ENCODE results near the gene CYP24A1. TPM values are rescaled to one million over a fixed set of nuclear protein-coding genes. Genes with fewer than 3 reads are reported as not detected.

The CYP24A1 gene
- total and polyA plus RNA-seq, 2 donors (not counting 1 experiment from before 2014, with no cell fraction given), result not detected

DNA sequence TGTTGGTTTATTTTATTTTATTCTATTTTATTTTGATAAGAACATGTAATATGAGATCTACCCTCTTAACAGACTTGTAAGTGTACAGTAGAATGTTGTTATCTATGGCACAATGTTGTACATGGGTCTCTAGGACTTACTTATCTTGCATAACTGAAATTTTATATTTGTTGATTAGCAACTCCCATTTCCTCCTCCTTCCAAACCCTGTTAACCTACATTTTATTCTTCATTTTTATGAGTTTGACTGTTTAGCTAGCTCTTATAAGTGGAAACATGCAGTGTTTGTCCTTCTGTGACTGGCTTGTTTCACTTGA lies 65.5 kb downstream of the CYP24A1 start:
- no peaks in the 10 kb centered on the region for H4K20me1 ChIP-seq (ENCODE audit: control insufficient read depth, insufficient read depth, low read length, poor library complexity, severe bottlenecking)
- Mint-ChIP-seq H3K4me1 (peaks cover under 1% of the 10 kb centered on the region), H3K4me3 (no peak overlapping the region), H3K27me3 (peaks cover 28% of the 10 kb centered on the region), H3K27ac (no peak overlapping the region), H3K9me3 (ENCODE audit: insufficient read depth) (peaks cover 5% of the 10 kb centered on the region)
- TF ChIP-seq EZH2 (IDR thresholded peaks at IDR 0.05; ENCODE audit: borderline replicate concordance, insufficient read depth, low read depth, low read length, poor library complexity, severe bottlenecking), result no peak
- TF ChIP-seq, protein P1, sequence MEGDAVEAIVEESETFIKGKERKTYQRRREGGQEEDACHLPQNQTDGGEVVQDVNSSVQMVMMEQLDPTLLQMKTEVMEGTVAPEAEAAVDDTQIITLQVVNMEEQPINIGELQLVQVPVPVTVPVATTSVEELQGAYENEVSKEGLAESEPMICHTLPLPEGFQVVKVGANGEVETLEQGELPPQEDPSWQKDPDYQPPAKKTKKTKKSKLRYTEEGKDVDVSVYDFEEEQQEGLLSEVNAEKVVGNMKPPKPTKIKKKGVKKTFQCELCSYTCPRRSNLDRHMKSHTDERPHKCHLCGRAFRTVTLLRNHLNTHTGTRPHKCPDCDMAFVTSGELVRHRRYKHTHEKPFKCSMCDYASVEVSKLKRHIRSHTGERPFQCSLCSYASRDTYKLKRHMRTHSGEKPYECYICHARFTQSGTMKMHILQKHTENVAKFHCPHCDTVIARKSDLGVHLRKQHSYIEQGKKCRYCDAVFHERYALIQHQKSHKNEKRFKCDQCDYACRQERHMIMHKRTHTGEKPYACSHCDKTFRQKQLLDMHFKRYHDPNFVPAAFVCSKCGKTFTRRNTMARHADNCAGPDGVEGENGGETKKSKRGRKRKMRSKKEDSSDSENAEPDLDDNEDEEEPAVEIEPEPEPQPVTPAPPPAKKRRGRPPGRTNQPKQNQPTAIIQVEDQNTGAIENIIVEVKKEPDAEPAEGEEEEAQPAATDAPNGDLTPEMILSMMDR (IDR thresholded peaks at IDR 0.05), result no peak
- no peak overlapping the region for H3K4me3 ChIP-seq (ENCODE audit: control extremely low read depth in 1 of 5, extremely low read depth in 1 of 5, insufficient read depth in 1 of 5, low read depth in 2 of 5, low read length in 4 of 5)
- POLR2A ChIA-PET, result no interaction called here
- H3K9me3 ChIP-seq (ENCODE audit: control extremely low read depth in 1 of 3, control insufficient read depth in 2 of 3, insufficient read depth in 1 of 3, low read length in 2 of 3), result peaks cover 0 to 4% (median 0%) of the 10 kb centered on the region in 3 donors
- no peaks in the 10 kb centered on the region for H3K79me2 ChIP-seq (ENCODE audit: control insufficient read depth, insufficient read depth, low read length)
- no peak for DNase-seq
- no peaks in the 10 kb centered on the region for H3K36me3 ChIP-seq (replicated peaks in 1 of 2; ENCODE audit: control extremely low read depth in 1 of 2, control insufficient read depth in 1 of 2, extremely low read depth in 1 of 2, insufficient read depth in 2 of 2, low read length in 1 of 2)
- intact Hi-C loops (cut with micrococcal nuclease), result no loop called here
- no peak overlapping the region for H3K9ac ChIP-seq (ENCODE audit: low read length)
- H2AFZ ChIP-seq (ENCODE audit: insufficient read depth, low read depth, low read length, poor library complexity, severe bottlenecking), result no peak overlapping the region
- H3K27me3 ChIP-seq (replicated peaks in 1 of 4; ENCODE audit: control extremely low read depth in 1 of 4, control insufficient read depth in 3 of 4, insufficient read depth in 4 of 4, low read length in 3 of 4), result peaks cover 0 to 6% (median 0%) of the 10 kb centered on the region in 4 experiments
- CTCF ChIA-PET, result no interaction called here
- no peak for ATAC-seq (ENCODE audit: low read depth)
- no peak overlapping the region for H3K27ac ChIP-seq (ENCODE audit: low read length in 2 of 2)
- H3K4me1 ChIP-seq (ENCODE audit: control insufficient read depth in 2 of 2, insufficient read depth in 2 of 2, low read length in 2 of 2), result no peaks in the 10 kb centered on the region
- no peak overlapping the region for H3K4me2 ChIP-seq (replicated peaks; ENCODE audit: low read depth, low read length, poor library complexity, severe bottlenecking)

DNA sequence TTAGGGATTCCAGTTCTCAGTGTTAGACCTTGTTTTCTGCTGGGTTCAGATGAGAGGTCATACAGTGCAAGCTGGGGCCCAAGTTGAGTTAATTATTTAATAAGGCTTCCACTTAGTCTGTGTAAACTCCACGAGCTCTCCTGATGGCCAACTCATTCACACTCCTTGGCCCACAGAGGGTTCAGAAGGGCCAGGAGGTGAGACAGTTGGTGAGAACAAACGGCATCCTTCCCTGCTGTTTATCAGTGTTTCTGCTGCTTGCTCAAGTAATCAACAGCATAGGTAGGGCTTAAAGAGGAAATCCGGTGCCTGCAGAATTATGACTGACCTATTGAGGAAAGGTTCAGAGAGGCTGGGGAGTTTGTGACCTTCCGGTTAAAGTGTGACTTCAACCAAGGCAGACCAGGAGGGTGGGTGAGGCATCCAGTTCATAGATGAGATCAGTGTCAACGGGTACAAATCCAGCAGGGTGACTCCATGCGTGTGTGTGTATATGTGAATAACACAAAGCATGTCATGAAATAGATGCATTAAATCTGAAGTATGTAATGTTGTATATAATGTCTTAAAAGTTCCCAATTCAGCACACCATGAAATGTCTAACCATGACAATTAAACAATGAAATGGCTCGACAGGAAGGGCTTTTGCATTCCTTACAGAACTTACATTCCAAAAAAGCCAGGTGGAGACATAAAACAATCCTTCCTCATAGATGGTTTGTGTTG lies 66.0 kb downstream of the CYP24A1 start:
- no peaks in the 10 kb centered on the region for H3K36me3 ChIP-seq (replicated peaks in 1 of 2; ENCODE audit: control extremely low read depth in 1 of 2, control insufficient read depth in 1 of 2, extremely low read depth in 1 of 2, insufficient read depth in 2 of 2, low read length in 1 of 2)
- 98% methylated on average over 5 of the region's 7 CpGs for WGBS (ENCODE audit: insufficient coverage)
- no peaks in the 10 kb centered on the region for H4K20me1 ChIP-seq (ENCODE audit: control insufficient read depth, insufficient read depth, low read length, poor library complexity, severe bottlenecking)
- TF ChIP-seq EZH2 (IDR thresholded peaks at IDR 0.05; ENCODE audit: borderline replicate concordance, insufficient read depth, low read depth, low read length, poor library complexity, severe bottlenecking), result no peak
- TF ChIP-seq, protein P1 (IDR thresholded peaks at IDR 0.05), result no peak
- peaks cover 0 to 6% (median 0%) of the 10 kb centered on the region in 4 experiments for H3K27me3 ChIP-seq (replicated peaks in 1 of 4; ENCODE audit: control extremely low read depth in 1 of 4, control insufficient read depth in 3 of 4, insufficient read depth in 4 of 4, low read length in 3 of 4)
- H3K9me3 ChIP-seq (ENCODE audit: control extremely low read depth in 1 of 3, control insufficient read depth in 2 of 3, insufficient read depth in 1 of 3, low read length in 2 of 3), result peaks cover 0 to 4% (median 0%) of the 10 kb centered on the region in 3 donors
- H3K4me3 ChIP-seq (ENCODE audit: control extremely low read depth in 1 of 5, extremely low read depth in 1 of 5, insufficient read depth in 1 of 5, low read depth in 2 of 5, low read length in 4 of 5), result no peak overlapping the region
- peaks cover 29% of the 10 kb centered on the region for H3K27me3 Mint-ChIP-seq
- intact Hi-C loops (cut with micrococcal nuclease), result no loop called here
- no peaks in the 10 kb centered on the region for H3K4me1 ChIP-seq (ENCODE audit: control insufficient read depth in 2 of 2, insufficient read depth in 2 of 2, low read length in 2 of 2)
- H2AFZ ChIP-seq (ENCODE audit: insufficient read depth, low read depth, low read length, poor library complexity, severe bottlenecking), result no peak overlapping the region
- H3K79me2 ChIP-seq (ENCODE audit: control insufficient read depth, insufficient read depth, low read length), result no peaks in the 10 kb centered on the region
- no peak overlapping the region for H3K27ac Mint-ChIP-seq
- DNase-seq (no peak), ATAC-seq (ENCODE audit: low read depth) (no peak)
- no peak overlapping the region for H3K4me3 Mint-ChIP-seq
- H3K4me1 Mint-ChIP-seq, result peaks cover 1% of the 10 kb centered on the region
- no peak overlapping the region for H3K9ac ChIP-seq (ENCODE audit: low read length)
- peaks cover 5% of the 10 kb centered on the region for H3K9me3 Mint-ChIP-seq (ENCODE audit: insufficient read depth)
- no peak overlapping the region for H3K27ac ChIP-seq (ENCODE audit: low read length in 2 of 2)
- POLR2A ChIA-PET, result no interaction called here
- H3K4me2 ChIP-seq (replicated peaks; ENCODE audit: low read depth, low read length, poor library complexity, severe bottlenecking), result no peak overlapping the region
- CTCF ChIA-PET, result interaction anchor here (1.6 to 2.2 kb wide), 2 partner anchors 10 to 30 kb away, joined by 4 to 5 read pairs; no protein-coding TSS in a partner anchor

Measured in B cell (primary cell).